ENCODE results near the gene LSP1. TPM values are rescaled to one million over a fixed set of nuclear protein-coding genes. Genes with fewer than 3 reads are reported as not detected.

LSP1 gene
- total RNA-seq, 1 experiment from 2014 or later, result 0.90 TPM

- TF ChIP-seq REST (IDR thresholded peaks at IDR 0.05; ENCODE audit: insufficient read depth in 1 of 2, low read depth in 2 of 2, low read length in 1 of 2) (no peak), CTCF (IDR thresholded peaks at IDR 0.05) (no peak), TCF7L2 (IDR thresholded peaks at IDR 0.05; ENCODE audit: low read depth, low read length) (no peak), SIN3A (IDR thresholded peaks at IDR 0.05; ENCODE audit: borderline replicate concordance, insufficient read depth, low read depth, low read length) (no peak), POLR2AphosphoS5 (IDR thresholded peaks at IDR 0.05; ENCODE audit: low read depth, low read length) (no peak)
- intact Hi-C loops (cut with micrococcal nuclease; ENCODE audit: unreplicated experiment) (no loop called here), in situ Hi-C loops (cut with HindIII; ENCODE audit: low pct_unique_long_range_greater_than_20kb, low sequenced_read_pairs) (no loop called here)
- Histone ChIP-seq H3K9me3 (ENCODE audit: control insufficient read depth, insufficient read depth, low read depth, low read length) (no peaks in the 10 kb centered on the region), H3K27ac (ENCODE audit: low read length) (no peak overlapping the region), H3K27me3 (ENCODE audit: control insufficient read depth, insufficient read depth, low read length) (no peaks in the 10 kb centered on the region), H3K36me3 (ENCODE audit: control insufficient read depth, insufficient read depth, low read length) (no peaks in the 10 kb centered on the region), H3K4me3 (ENCODE audit: low read depth in 2 of 2, low read length in 2 of 2) (no peak overlapping the region), H3K4me1 (ENCODE audit: control insufficient read depth, insufficient read depth, low read length) (peaks cover 9% of the 10 kb centered on the region)
- DNase-seq (ENCODE audit: low read depth, low spot score) (no peak), ATAC-seq (peak; percentile 24)
- POLR2A ChIA-PET, result no interaction called here
- BruUV-seq (replicated peaks), result no TSS peak
- CTCF ChIA-PET, result interaction anchor here (0.6 to 2.4 kb wide), 9 partner anchors 39 to 358 kb away, joined by 3 to 13 read pairs (median 4); no protein-coding TSS in a partner anchor
These were observed 68.2 kb downstream of the LSP1 start for GRCh38 chr11:1920909-1921573.

- peaks cover 14% of the 10 kb centered on the region for H3K4me1 ChIP-seq (ENCODE audit: control insufficient read depth, insufficient read depth, low read length)
- TF ChIP-seq TCF7L2 (IDR thresholded peaks at IDR 0.05; ENCODE audit: low read depth, low read length), result no peak
- H3K27ac ChIP-seq (ENCODE audit: low read length), result no peak overlapping the region
- H3K9me3 ChIP-seq (ENCODE audit: control insufficient read depth, insufficient read depth, low read depth, low read length), result no peaks in the 10 kb centered on the region
- H3K4me3 ChIP-seq (ENCODE audit: low read depth in 2 of 2, low read length in 2 of 2), result no peak overlapping the region
- no peaks in the 10 kb centered on the region for H3K36me3 ChIP-seq (ENCODE audit: control insufficient read depth, insufficient read depth, low read length)
- no peaks in the 10 kb centered on the region for H3K27me3 ChIP-seq (ENCODE audit: control insufficient read depth, insufficient read depth, low read length)
- ChIA-PET CTCF (interaction anchor here (0.6 to 2.4 kb wide), 9 partner anchors 39 to 357 kb away, joined by 3 to 13 read pairs (median 3); no protein-coding TSS in a partner anchor), POLR2A (no interaction called here)
- DNase-seq (ENCODE audit: low read depth, low spot score), result no peak
- in situ Hi-C loops (cut with HindIII; ENCODE audit: low pct_unique_long_range_greater_than_20kb, low sequenced_read_pairs), result no loop called here
- ATAC-seq, result no peak; the same call in 1 of the 2 replicates
- no TSS peak for BruUV-seq (replicated peaks)
- intact Hi-C loops (cut with micrococcal nuclease; ENCODE audit: unreplicated experiment), result loop anchor here (1.0 kb wide), 1 partner anchor 46 kb away; no protein-coding TSS in a partner anchor
These were observed 68.8 kb downstream of the LSP1 start for GRCh38 chr11:1921574-1922141.

All from Panc1 (cell line).